Measurements from ENCODE around the gene ADAT2.

ADAT2 gene

DNA sequence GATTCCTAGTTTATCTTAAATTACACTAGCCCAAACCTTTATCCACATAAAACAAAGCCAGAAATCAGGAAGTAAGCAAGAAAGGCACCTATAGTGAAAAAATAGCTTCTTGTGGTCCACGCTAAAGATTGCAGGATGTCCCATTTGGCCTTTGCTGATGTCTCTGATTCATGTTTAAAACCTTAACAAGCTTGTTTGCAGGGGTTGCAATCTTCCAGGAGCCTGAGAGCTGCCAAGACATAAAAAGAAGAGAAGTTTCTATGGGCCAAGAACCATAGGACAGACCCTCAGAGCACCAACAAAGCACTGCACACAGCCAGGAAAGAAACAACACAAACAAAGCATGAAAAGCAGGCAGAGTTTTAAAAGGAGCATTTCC lies 49.4 kb downstream of the ADAT2 start:
- H3K9me3 ChIP-seq (replicated peaks in 1 of 2; ENCODE audit: control insufficient read depth in 2 of 2, insufficient read depth in 1 of 2, low read depth in 1 of 2, low read length in 2 of 2), result no peaks in the 10 kb centered on the region
- no peak overlapping the region for H3K27ac ChIP-seq (replicated peaks; ENCODE audit: low read length)
- H3K18ac ChIP-seq (ENCODE audit: low read length), result no peak overlapping the region

DNA sequence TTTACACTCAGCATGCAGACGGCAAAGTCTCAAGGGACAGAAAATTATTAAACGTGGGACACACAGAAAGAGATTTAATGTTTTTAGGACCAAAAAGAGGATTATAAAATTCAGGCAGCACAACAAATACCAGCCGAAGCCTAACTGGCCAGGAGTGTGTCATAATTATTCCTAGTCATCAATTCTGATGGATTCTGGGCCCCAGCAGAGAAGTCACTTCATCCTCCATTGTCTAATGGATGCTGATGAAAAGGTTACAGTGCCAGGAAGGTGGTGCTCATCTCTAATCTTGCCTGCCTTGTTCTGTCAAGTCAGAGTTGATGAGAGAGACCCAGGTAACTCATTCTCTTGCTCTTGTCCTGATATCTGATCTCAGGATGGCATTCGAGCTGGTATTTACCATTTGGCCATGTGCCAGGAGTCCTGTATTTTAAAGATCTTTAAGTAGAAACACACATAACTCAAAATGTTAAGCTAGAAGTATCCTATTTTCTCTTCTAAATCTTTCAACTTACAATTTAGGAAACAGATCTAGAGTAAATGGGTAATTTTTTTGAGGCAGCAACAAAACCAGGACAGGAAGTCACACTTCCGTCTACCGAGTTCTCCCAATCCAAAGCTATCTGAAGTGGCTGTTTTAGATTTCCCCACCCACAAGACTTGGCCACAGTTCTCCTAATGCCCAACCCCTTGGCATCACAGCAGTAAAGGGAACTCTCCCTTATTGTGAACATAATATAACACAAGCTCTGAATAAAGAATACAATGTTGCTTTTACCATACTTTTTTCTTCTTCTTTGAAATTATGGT lies 50.0 kb downstream of the ADAT2 start:
- Histone ChIP-seq H4K91ac (ENCODE audit: low read depth, low read length, poor library complexity) (no peak overlapping the region), H2AK5ac (ENCODE audit: low read depth, low read length) (no peak overlapping the region), H3K4me3 (ENCODE audit: low read length in 2 of 2) (no peak overlapping the region), H3K36me3 (replicated peaks in 1 of 2; ENCODE audit: control insufficient read depth in 2 of 2, insufficient read depth in 2 of 2, low read length in 2 of 2) (no peaks in the 10 kb centered on the region), H4K8ac (ENCODE audit: low read depth, low read length) (no peak overlapping the region), H2BK15ac (ENCODE audit: low read length) (no peak overlapping the region), H2AFZ (ENCODE audit: low read length) (no peak overlapping the region), H3K9me3 (replicated peaks in 1 of 2; ENCODE audit: control insufficient read depth in 2 of 2, insufficient read depth in 1 of 2, low read depth in 1 of 2, low read length in 2 of 2) (no peaks in the 10 kb centered on the region), H2BK12ac (ENCODE audit: low read length) (no peak overlapping the region), H3K18ac (ENCODE audit: low read length) (no peak overlapping the region), H3K23ac (ENCODE audit: low read depth, low read length, poor library complexity) (no peak overlapping the region), H3K9ac (ENCODE audit: low read depth, low read length, poor library complexity) (no peak overlapping the region), H3K4ac (ENCODE audit: low read length) (no peak overlapping the region), H2BK5ac (ENCODE audit: low read length) (no peak overlapping the region), H3K14ac (ENCODE audit: low read length) (no peak overlapping the region), H3K4me2 (ENCODE audit: insufficient read depth, low read length, poor library complexity, severe bottlenecking) (no peak overlapping the region), H3K4me1 (ENCODE audit: control insufficient read depth in 2 of 2, insufficient read depth in 1 of 2, low read depth in 1 of 2, low read length in 2 of 2) (peaks cover 12 to 16% of the 10 kb centered on the region in 2 donors), H3K79me1 (ENCODE audit: low read depth, low read length) (no peaks in the 10 kb centered on the region), H3K27me3 (ENCODE audit: control insufficient read depth in 3 of 3, insufficient read depth in 3 of 3, low read depth in 1 of 3, low read length in 3 of 3) (no peaks in the 10 kb centered on the region), H2BK120ac (ENCODE audit: low read depth, low read length) (no peak overlapping the region), H3K27ac (replicated peaks; ENCODE audit: low read length) (no peak overlapping the region)
- no CpG with 5 or more reads among the region's 6 CpGs for WGBS, 2 donors (ENCODE audit: extremely low coverage in 2 of 2, insufficient read length in 2 of 2, insufficient replicate concordance in 1 of 2)
- DNase-seq (ENCODE audit: low spot score), result no peak

More for the DNA sequence above, 49.4 kb downstream of the ADAT2 start:
- Histone ChIP-seq H2BK5ac (ENCODE audit: low read length) (no peak overlapping the region), H3K79me1 (ENCODE audit: low read depth, low read length) (no peaks in the 10 kb centered on the region), H4K91ac (ENCODE audit: low read depth, low read length, poor library complexity) (no peak overlapping the region), H2AFZ (ENCODE audit: low read length) (peak overlapping the region; percentile 57), H3K4me1 (ENCODE audit: control insufficient read depth in 2 of 2, insufficient read depth in 1 of 2, low read depth in 1 of 2, low read length in 2 of 2) (peaks cover 12 to 16% of the 10 kb centered on the region in 2 donors), H2AK5ac (ENCODE audit: low read depth, low read length) (no peak overlapping the region), H3K4me2 (ENCODE audit: insufficient read depth, low read length, poor library complexity, severe bottlenecking) (no peak overlapping the region), H2BK120ac (ENCODE audit: low read depth, low read length) (no peak overlapping the region), H3K4me3 (ENCODE audit: low read length in 2 of 2) (no peak overlapping the region), H2BK12ac (ENCODE audit: low read length) (no peak overlapping the region), H3K14ac (ENCODE audit: low read length) (no peak overlapping the region), H3K4ac (ENCODE audit: low read length) (no peak overlapping the region), H3K23ac (ENCODE audit: low read depth, low read length, poor library complexity) (no peak overlapping the region), H3K27me3 (ENCODE audit: control insufficient read depth in 3 of 3, insufficient read depth in 3 of 3, low read depth in 1 of 3, low read length in 3 of 3) (no peaks in the 10 kb centered on the region), H2BK15ac (ENCODE audit: low read length) (no peak overlapping the region), H3K9ac (ENCODE audit: low read depth, low read length, poor library complexity) (no peak overlapping the region), H4K8ac (ENCODE audit: low read depth, low read length) (no peak overlapping the region), H3K36me3 (replicated peaks in 1 of 2; ENCODE audit: control insufficient read depth in 2 of 2, insufficient read depth in 2 of 2, low read length in 2 of 2) (no peaks in the 10 kb centered on the region)
- WGBS, 2 donors (ENCODE audit: extremely low coverage in 2 of 2, insufficient read length in 2 of 2, insufficient replicate concordance in 1 of 2), result no CpG with 5 or more reads among the region's 1 CpG
- no peak for DNase-seq (ENCODE audit: low spot score)

DNA sequence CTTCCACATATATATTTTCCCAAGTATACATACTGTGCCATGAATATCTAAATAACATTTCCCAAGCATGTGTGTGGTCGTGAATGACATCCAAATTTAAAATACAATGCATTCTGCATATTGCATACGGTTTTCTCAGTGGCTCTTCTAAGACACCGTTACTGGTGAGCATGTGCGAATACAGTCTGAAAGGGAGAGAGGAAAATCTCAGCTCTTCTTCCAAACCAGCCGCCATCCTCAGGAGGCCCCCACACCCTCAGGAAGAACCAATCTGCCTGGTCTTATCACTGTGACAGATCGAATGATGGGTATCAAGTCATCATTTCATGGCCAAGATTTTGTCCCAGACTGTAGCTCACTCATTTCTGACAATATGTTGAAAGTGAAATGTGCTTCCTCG lies 50.7 kb downstream of the ADAT2 start:
- Histone ChIP-seq H3K4me3 (ENCODE audit: low read length in 2 of 2) (no peak overlapping the region), H2BK12ac (ENCODE audit: low read length) (no peak overlapping the region), H3K27me3 (ENCODE audit: control insufficient read depth in 3 of 3, insufficient read depth in 3 of 3, low read depth in 1 of 3, low read length in 3 of 3) (no peaks in the 10 kb centered on the region), H4K91ac (ENCODE audit: low read depth, low read length, poor library complexity) (no peak overlapping the region), H3K9ac (ENCODE audit: low read depth, low read length, poor library complexity) (no peak overlapping the region), H3K4ac (ENCODE audit: low read length) (no peak overlapping the region), H3K9me3 (replicated peaks in 1 of 2; ENCODE audit: control insufficient read depth in 2 of 2, insufficient read depth in 1 of 2, low read depth in 1 of 2, low read length in 2 of 2) (no peaks in the 10 kb centered on the region), H3K4me1 (ENCODE audit: control insufficient read depth in 2 of 2, insufficient read depth in 1 of 2, low read depth in 1 of 2, low read length in 2 of 2) (peaks cover 12 to 16% of the 10 kb centered on the region in 2 donors), H3K18ac (ENCODE audit: low read length) (no peak overlapping the region), H2AFZ (ENCODE audit: low read length) (no peak overlapping the region), H2BK120ac (ENCODE audit: low read depth, low read length) (no peak overlapping the region), H3K27ac (replicated peaks; ENCODE audit: low read length) (no peak overlapping the region), H4K8ac (ENCODE audit: low read depth, low read length) (no peak overlapping the region), H2AK5ac (ENCODE audit: low read depth, low read length) (no peak overlapping the region), H2BK15ac (ENCODE audit: low read length) (no peak overlapping the region), H3K23ac (ENCODE audit: low read depth, low read length, poor library complexity) (no peak overlapping the region), H2BK5ac (ENCODE audit: low read length) (no peak overlapping the region), H3K79me1 (ENCODE audit: low read depth, low read length) (no peaks in the 10 kb centered on the region), H3K14ac (ENCODE audit: low read length) (no peak overlapping the region), H3K4me2 (ENCODE audit: insufficient read depth, low read length, poor library complexity, severe bottlenecking) (no peak overlapping the region), H3K36me3 (replicated peaks in 1 of 2; ENCODE audit: control insufficient read depth in 2 of 2, insufficient read depth in 2 of 2, low read length in 2 of 2) (no peaks in the 10 kb centered on the region)
- no CpG with 5 or more reads among the region's 7 CpGs for WGBS, 2 donors (ENCODE audit: extremely low coverage in 2 of 2, insufficient read length in 2 of 2, insufficient replicate concordance in 1 of 2)
- DNase-seq (ENCODE audit: low spot score), result no peak

DNA sequence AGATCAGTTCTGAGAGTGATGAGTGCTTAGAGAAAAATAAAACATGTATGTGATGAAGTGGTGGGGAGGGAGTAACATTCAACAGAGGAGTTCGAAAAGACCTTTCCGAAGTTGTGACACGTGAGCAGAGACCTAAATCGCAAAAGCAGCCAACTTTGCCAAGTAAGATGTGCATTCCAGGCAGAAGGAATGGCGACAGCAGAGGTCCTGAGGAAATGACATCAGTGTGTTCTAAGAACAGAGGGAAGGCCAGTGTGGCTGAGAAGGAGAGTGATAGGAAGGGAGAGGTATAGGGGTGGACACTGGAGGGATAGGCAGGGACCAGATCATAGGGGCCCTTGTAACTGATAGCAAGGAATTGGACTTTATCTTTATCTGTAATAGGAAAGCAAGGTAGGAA lies 51.3 kb downstream of the ADAT2 start:
- Histone ChIP-seq H4K8ac (ENCODE audit: low read depth, low read length) (no peak overlapping the region), H3K4me3 (ENCODE audit: low read length in 2 of 2) (no peak overlapping the region), H2BK12ac (ENCODE audit: low read length) (no peak overlapping the region), H2BK5ac (ENCODE audit: low read length) (no peak overlapping the region), H3K23ac (ENCODE audit: low read depth, low read length, poor library complexity) (no peak overlapping the region), H3K27me3 (ENCODE audit: control insufficient read depth in 3 of 3, insufficient read depth in 3 of 3, low read depth in 1 of 3, low read length in 3 of 3) (no peaks in the 10 kb centered on the region), H3K18ac (ENCODE audit: low read length) (no peak overlapping the region), H2BK15ac (ENCODE audit: low read length) (no peak overlapping the region), H3K4ac (ENCODE audit: low read length) (no peak overlapping the region), H2AK5ac (ENCODE audit: low read depth, low read length) (no peak overlapping the region), H3K36me3 (replicated peaks in 1 of 2; ENCODE audit: control insufficient read depth in 2 of 2, insufficient read depth in 2 of 2, low read length in 2 of 2) (no peaks in the 10 kb centered on the region), H3K27ac (replicated peaks; ENCODE audit: low read length) (no peak overlapping the region), H2AFZ (ENCODE audit: low read length) (peak overlapping the region; percentile 9), H3K9me3 (replicated peaks in 1 of 2; ENCODE audit: control insufficient read depth in 2 of 2, insufficient read depth in 1 of 2, low read depth in 1 of 2, low read length in 2 of 2) (no peaks in the 10 kb centered on the region), H3K4me1 (ENCODE audit: control insufficient read depth in 2 of 2, insufficient read depth in 1 of 2, low read depth in 1 of 2, low read length in 2 of 2) (peaks cover 12 to 16% of the 10 kb centered on the region in 2 donors), H3K4me2 (ENCODE audit: insufficient read depth, low read length, poor library complexity, severe bottlenecking) (no peak overlapping the region), H3K14ac (ENCODE audit: low read length) (no peak overlapping the region), H3K9ac (ENCODE audit: low read depth, low read length, poor library complexity) (no peak overlapping the region), H2BK120ac (ENCODE audit: low read depth, low read length) (no peak overlapping the region), H3K79me1 (ENCODE audit: low read depth, low read length) (no peaks in the 10 kb centered on the region), H4K91ac (ENCODE audit: low read depth, low read length, poor library complexity) (no peak overlapping the region)
- WGBS, 2 donors (ENCODE audit: extremely low coverage in 2 of 2, insufficient read length in 2 of 2, insufficient replicate concordance in 1 of 2), result no CpG with 5 or more reads among the region's 5 CpGs
- DNase-seq (ENCODE audit: low spot score), result no peak

All from neuronal stem cell (in vitro differentiated cells).